GM12878 (cell line): ENCODE data around the gene LMAN2L. TPM values are rescaled to one million over a fixed set of nuclear protein-coding genes. Genes with fewer than 3 reads are reported as not detected.

Experiments
- ATAC-seq: fragments of 200-7000 bp; cut with Tn5 transposase; 3 replicates; pipeline ENCODE4 v1.9.1; 2020; ENCODE audit warnings: mild to moderate bottlenecking, moderate library complexity
- BruUV-seq: library from RNA; stranded (reverse); fragments of 400-500 nt; replicated peaks from 2 replicates; lab custom pipeline; 2021; lab: Mats Ljungman, UMichigan
- CTCF ChIA-PET: fragments of 300-600 bp; sonication (Branson Sonifier 250); formaldehyde crosslinking; extraction: SDS; loops from one replicate; lab custom pipeline; 2021; ENCODE audit warnings: inconsistent platforms; lab: Yijun Ruan, JAX
- POLR2A ChIA-PET: fragments of 350-600 bp; formaldehyde crosslinking; extraction: SDS; loops from one replicate; lab custom pipeline; 2021; ENCODE audit warnings: inconsistent platforms; lab: Charles Lee
- RAD21 ChIA-PET: fragments of 300-600 bp; sonication (Branson Sonifier 250); formaldehyde crosslinking; loops from one replicate; lab custom pipeline; 2023; ENCODE audit warnings: antibody characterized with exemption; ENCODE audit not compliant: unreplicated experiment; lab: Charles Lee
- SMC1A ChIA-PET: fragments of 300-600 bp; sonication (Branson Sonifier 250); formaldehyde crosslinking; loops from one replicate; lab custom pipeline; 2023; ENCODE audit not compliant: unreplicated experiment, uncharacterized antibody; lab: Charles Lee
- DNase-seq: peaks from one replicate; pipeline ENCODE4 v3.0.0-alpha.2; 2011; ENCODE audit warnings: low read depth, low spot score
- FAIRE-seq: peaks from 3 replicates; lab custom pipeline; 2011; peaks lifted over from hg19 to GRCh38; lab: Jason Lieb, UNC
- H2AFZ ChIP-seq: 2 replicates; pipeline ENCODE4 v1.6.0; 2011; ENCODE audit warnings: low read depth, low read length, control low read depth; ENCODE audit not compliant: control insufficient read depth
- H3K27ac ChIP-seq: 2 replicates; pipeline ENCODE4 v1.5.1; 2011; ENCODE audit warnings: control low read depth; ENCODE audit not compliant: control insufficient read depth, insufficient read depth
- H3K27me3 ChIP-seq, 2 experiments: replicated peaks in 1 of 2; 2 replicates each; pipeline versions ENCODE4 v1.6.0 to v1.6.1; 2011; ENCODE audit warnings: low read length in 1 of 2; ENCODE audit not compliant: control insufficient read depth in 2 of 2, insufficient read depth in 2 of 2
- H3K36me3 ChIP-seq, 2 experiments: 2 replicates each; pipeline ENCODE4 v1.5.1; 2011; ENCODE audit warnings: low read length in 1 of 2; ENCODE audit not compliant: control insufficient read depth in 2 of 2, insufficient read depth in 2 of 2
- H3K4me1 ChIP-seq: 2 replicates; pipeline ENCODE4 v1.6.1; 2011; ENCODE audit warnings: mild to moderate bottlenecking, low read length, moderate library complexity, mixed read lengths; ENCODE audit not compliant: control insufficient read depth, insufficient read depth
- H3K4me2 ChIP-seq: 2 replicates; pipeline ENCODE4 v1.6.0; 2011; ENCODE audit warnings: control low read depth; ENCODE audit not compliant: control insufficient read depth, insufficient read depth
- H3K4me3 ChIP-seq: fragments of 200-600 bp; sonication (generic); 2 replicates; pipeline ENCODE4 v1.5.1; 2016
- H3K79me2 ChIP-seq: 2 replicates; pipeline ENCODE4 v1.6.0; 2011; ENCODE audit warnings: low read length; ENCODE audit not compliant: control insufficient read depth, insufficient read depth
- H3K9ac ChIP-seq: 2 replicates; pipeline ENCODE4 v1.8.0; 2011; ENCODE audit warnings: low read length, control low read depth, mixed read lengths; ENCODE audit not compliant: control insufficient read depth, insufficient read depth
- H3K9me3 ChIP-seq: replicated peaks from 3 replicates; pipeline ENCODE4 v1.5.1; 2011; ENCODE audit warnings: mild to moderate bottlenecking, low read length; ENCODE audit not compliant: control insufficient read depth, insufficient read depth
- H4K20me1 ChIP-seq: 2 replicates; pipeline ENCODE4 v1.6.0; 2011; ENCODE audit not compliant: control insufficient read depth, insufficient read depth
- ATF3 ChIP-seq: IDR thresholded peaks from 2 replicates; pipeline ENCODE4 v1.6.1; 2011; ENCODE audit warnings: low read depth, mild to moderate bottlenecking, low read length, moderate library complexity, borderline replicate concordance; ENCODE audit errors: extremely low read depth
- CEBPZ ChIP-seq: fragments of 150-350 bp; IDR thresholded peaks from 2 replicates; pipeline ENCODE4 v1.6.1; 2016; ENCODE audit warnings: low read depth, low read length
- IKZF1 ChIP-seq: fragments of 450-650 bp; conservative IDR thresholded peaks from 2 replicates; pipeline ENCODE4 v1.6.1; 2017; ENCODE audit warnings: antibody characterized with exemption, mild to moderate bottlenecking
- NFYB ChIP-seq: IDR thresholded peaks from 2 replicates; pipeline ENCODE4 v1.6.1; 2011; ENCODE audit warnings: low read depth, mild to moderate bottlenecking, low read length, improper control_type of control experiment, moderate library complexity; ENCODE audit not compliant: insufficient read depth
- REST ChIP-seq: IDR thresholded peaks from 2 replicates; pipeline ENCODE4 v1.6.1; 2012; ENCODE audit warnings: mild to moderate bottlenecking, low read depth, low read length
- SRF ChIP-seq, 2 experiments: IDR thresholded peaks; 2 replicates each; pipeline ENCODE4 v1.6.1; 2011; ENCODE audit warnings: low read depth in 2 of 2, low read length in 2 of 2, mild to moderate bottlenecking in 1 of 2, moderate library complexity in 1 of 2
- TCF12 ChIP-seq: IDR thresholded peaks from 2 replicates; pipeline ENCODE4 v1.6.1; 2011; ENCODE audit warnings: low read depth, mild to moderate bottlenecking, low read length
- ZSCAN29 ChIP-seq: fragments of 450-650 bp; IDR thresholded peaks from 2 replicates; pipeline ENCODE4 v1.6.1; 2017; ENCODE audit warnings: mild to moderate bottlenecking, moderate library complexity
- WGBS: methylation state at CpG from one replicate; pipeline ENCODE4 v1.1.6; 2016; ENCODE audit warnings: low lambda C conversion rate; ENCODE audit not compliant: insufficient replicate concordance, insufficient coverage; ENCODE audit errors: missing lambda C conversion rate; 5-methylcytosine and 5-hydroxymethylcytosine counted together
- in situ Hi-C: fragments of 300-500 bp; cut with MboI; formaldehyde crosslinking; loops from 9 replicates; pipeline ENCODE4 v1.14.3; 2018; ENCODE audit warnings: mixed read lengths
- intact Hi-C: fragments of 100-400 bp; cut with micrococcal nuclease; formaldehyde crosslinking; loops from one replicate; pipeline ENCODE4 v1.14.2; 2022; ENCODE audit not compliant: unreplicated experiment
- polyA plus RNA-seq, 11 experiments: library from polyadenylated mRNA; depleted of rRNA in 4 of 11; unstranded in 6 of 11; stranded (reverse) in 5 of 11; fragments of >200 nt; fragmentation: Nextera tagmentation in 4 of 11; fragmentation: Illumina TruSeq in 1 of 11; extraction: Ambion mirVana in 4 of 11; extraction: Trizol in 1 of 11; gene quantifications; 1 replicate in 1 of 11; 2 replicates in 10 of 11; pipeline versions ENCODE4 v1.2.1 to v1.2.3, GENCODE V29; 2011 to 2016; ENCODE audit warnings: inconsistent platforms in 2 of 11, missing spikeins in 2 of 11, low read depth in 1 of 11
- total RNA-seq, 4 experiments: library from RNA; depleted of rRNA in 3 of 4; stranded (reverse); fragments of >200 nt in 3 of 4; fragmentation: Illumina TruSeq in 1 of 4; extraction: Trizol in 1 of 4; gene quantifications; 2 replicates each; pipeline versions ENCODE4 v1.2.1 to v1.2.3, GENCODE V29; 2013 to 2021

The LMAN2L gene
- total and polyA plus RNA-seq, 10 of the 15 experiments (the other 5 are each of a cell fraction or from before 2014, with no cell fraction given) = 5.7 to 16.3 (median 10.7) TPM

DNA sequence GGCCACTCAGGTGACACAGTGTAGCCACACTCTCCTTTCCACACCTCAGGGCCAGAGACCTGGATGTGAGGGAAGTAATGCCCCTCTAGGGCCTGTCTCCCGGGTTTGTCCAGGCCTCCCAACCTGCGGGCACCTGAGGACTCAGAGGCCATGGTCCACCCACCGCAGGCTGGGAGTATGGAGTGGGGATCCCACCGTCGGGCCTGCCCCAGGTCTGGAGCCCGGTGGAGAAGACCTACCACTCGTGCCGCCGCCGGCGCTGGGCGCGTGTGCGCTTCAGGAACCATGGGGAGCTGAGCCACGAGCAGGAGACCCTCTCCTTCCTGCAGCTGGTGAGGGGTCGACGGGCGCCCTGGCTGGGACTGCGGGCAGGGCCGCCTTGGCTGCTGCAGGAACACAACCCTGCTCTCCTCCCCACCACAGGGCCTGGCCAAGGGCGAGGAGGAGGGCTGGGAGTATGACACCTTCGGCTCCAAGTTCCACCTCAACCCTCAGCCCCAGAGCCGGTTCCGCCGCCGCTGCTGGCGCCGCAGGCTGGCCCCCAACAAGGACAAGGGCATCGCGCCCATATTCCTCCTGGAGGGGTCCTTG lies 48.7 kb downstream of the LMAN2L start:
- SMC1A ChIA-PET = no interaction called here
- WGBS = 70% methylated on average over 27 of the region's 30 CpGs
- Histone ChIP-seq H3K27me3 (no peaks in the 10 kb centered on the region), H2AFZ (no peak overlapping the region), H4K20me1 (no peaks in the 10 kb centered on the region), H3K79me2 (no peaks in the 10 kb centered on the region), H3K9me3 (no peaks in the 10 kb centered on the region), H3K9ac (no peak overlapping the region), H3K4me2 (no peak overlapping the region), H3K4me3 (no peak overlapping the region), H3K27ac (no peak overlapping the region), H3K4me1 (no peaks in the 10 kb centered on the region), H3K36me3 (no peaks in the 10 kb centered on the region)
- intact Hi-C loops = no loop called here
- TF ChIP-seq ZSCAN29 (no peak), IKZF1 (no peak)
- in situ Hi-C loops = no loop called here
- no TSS peak for BruUV-seq
- no peak for DNase-seq
- ATAC-seq = no peak
- CTCF ChIA-PET = no interaction called here
- POLR2A ChIA-PET = no interaction called here
- RAD21 ChIA-PET = no interaction called here
- FAIRE-seq = no peak

GRCh38 chr2:96690306-96691021 lies 49.4 kb downstream of the LMAN2L start:
- Histone ChIP-seq H3K4me2 (no peak overlapping the region), H3K4me1 (no peaks in the 10 kb centered on the region), H3K79me2 (no peaks in the 10 kb centered on the region), H3K9me3 (no peaks in the 10 kb centered on the region), H2AFZ (no peak overlapping the region), H3K4me3 (no peak overlapping the region), H3K27me3 (no peaks in the 10 kb centered on the region), H4K20me1 (no peaks in the 10 kb centered on the region), H3K9ac (no peak overlapping the region), H3K27ac (no peak overlapping the region), H3K36me3 (no peaks in the 10 kb centered on the region)
- SMC1A ChIA-PET = no interaction called here
- CTCF ChIA-PET = no interaction called here
- WGBS = 50% methylated on average over 16 of the region's 16 CpGs
- no TSS peak for BruUV-seq
- no peak for ATAC-seq
- POLR2A ChIA-PET = no interaction called here
- FAIRE-seq = no peak
- in situ Hi-C loops (no loop called here), intact Hi-C loops (no loop called here)
- DNase-seq = no peak
- RAD21 ChIA-PET = no interaction called here
- TF ChIP-seq TCF12 (no peak), SRF (IDR thresholded peaks at IDR 0.05; ENCODE audit: low read depth in 2 of 2, low read length in 2 of 2) (no peak), ATF3 (no peak), CEBPZ (no peak), NFYB (no peak), REST (no peak)
